Measurements from ENCODE around the gene NTM. TPM values are rescaled to one million over a fixed set of nuclear protein-coding genes. Genes with fewer than 3 reads are reported as not detected.

Gene NTM
- total RNA-seq, 1 donor from 2014 or later = 82.7 TPM

DNA sequence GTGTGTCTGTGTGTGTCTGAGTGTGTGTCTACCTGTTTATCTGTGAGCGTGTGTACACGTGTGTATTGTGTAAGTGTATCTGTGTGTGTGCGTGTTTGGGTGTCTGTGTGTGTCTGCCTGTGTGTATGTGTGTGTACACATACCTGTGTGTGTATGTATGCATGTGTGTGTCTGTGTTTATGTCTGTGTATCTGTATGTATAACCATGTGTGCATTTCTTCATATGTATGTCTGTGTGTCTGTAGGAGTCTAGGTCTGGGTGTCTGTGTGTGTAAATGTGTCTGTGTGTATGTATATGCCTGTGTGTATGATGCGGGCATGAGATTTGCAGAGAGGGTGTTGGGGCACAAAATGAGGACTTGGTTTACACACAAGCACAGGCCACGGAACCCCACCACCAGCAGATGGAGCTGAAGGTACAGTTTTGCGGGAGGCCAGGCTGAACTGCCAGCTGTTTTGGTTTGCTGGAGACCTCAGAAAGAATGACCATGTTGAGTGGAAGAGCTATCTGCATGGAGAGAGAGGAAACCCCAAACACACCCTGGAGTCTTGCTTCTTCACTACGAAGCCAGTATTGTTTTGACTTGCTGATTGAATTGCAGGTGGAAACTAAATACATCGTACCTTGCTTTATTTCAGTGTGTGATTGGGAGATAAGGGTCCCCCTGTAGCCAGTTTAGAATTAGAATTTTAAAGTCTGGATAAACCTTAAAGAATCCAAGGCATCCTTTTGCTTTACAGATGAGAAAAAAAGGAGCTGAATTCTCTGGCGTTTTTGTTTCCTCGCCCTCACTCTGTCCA lies 497.2 kb downstream of the NTM start:
- H3K9me3 Mint-ChIP-seq (ENCODE audit: unreplicated experiment) = no peaks in the 10 kb centered on the region
- peaks cover 8% of the 10 kb centered on the region for H3K4me1 Mint-ChIP-seq (ENCODE audit: unreplicated experiment)
- H3K4me3 Mint-ChIP-seq (ENCODE audit: unreplicated experiment) = no peak overlapping the region
- TF ChIP-seq, protein P1, sequence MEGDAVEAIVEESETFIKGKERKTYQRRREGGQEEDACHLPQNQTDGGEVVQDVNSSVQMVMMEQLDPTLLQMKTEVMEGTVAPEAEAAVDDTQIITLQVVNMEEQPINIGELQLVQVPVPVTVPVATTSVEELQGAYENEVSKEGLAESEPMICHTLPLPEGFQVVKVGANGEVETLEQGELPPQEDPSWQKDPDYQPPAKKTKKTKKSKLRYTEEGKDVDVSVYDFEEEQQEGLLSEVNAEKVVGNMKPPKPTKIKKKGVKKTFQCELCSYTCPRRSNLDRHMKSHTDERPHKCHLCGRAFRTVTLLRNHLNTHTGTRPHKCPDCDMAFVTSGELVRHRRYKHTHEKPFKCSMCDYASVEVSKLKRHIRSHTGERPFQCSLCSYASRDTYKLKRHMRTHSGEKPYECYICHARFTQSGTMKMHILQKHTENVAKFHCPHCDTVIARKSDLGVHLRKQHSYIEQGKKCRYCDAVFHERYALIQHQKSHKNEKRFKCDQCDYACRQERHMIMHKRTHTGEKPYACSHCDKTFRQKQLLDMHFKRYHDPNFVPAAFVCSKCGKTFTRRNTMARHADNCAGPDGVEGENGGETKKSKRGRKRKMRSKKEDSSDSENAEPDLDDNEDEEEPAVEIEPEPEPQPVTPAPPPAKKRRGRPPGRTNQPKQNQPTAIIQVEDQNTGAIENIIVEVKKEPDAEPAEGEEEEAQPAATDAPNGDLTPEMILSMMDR (IDR thresholded peaks at IDR 0.05) = peak; percentile 94
- H3K27ac Mint-ChIP-seq (ENCODE audit: unreplicated experiment) = no peak overlapping the region
- DNase-seq (ENCODE audit: extremely low spot score, unreplicated experiment) = peak; percentile 93
- no peaks in the 10 kb centered on the region for H3K27me3 Mint-ChIP-seq (ENCODE audit: unreplicated experiment)
- no peaks in the 10 kb centered on the region for H3K36me3 Mint-ChIP-seq (ENCODE audit: unreplicated experiment)

DNA sequence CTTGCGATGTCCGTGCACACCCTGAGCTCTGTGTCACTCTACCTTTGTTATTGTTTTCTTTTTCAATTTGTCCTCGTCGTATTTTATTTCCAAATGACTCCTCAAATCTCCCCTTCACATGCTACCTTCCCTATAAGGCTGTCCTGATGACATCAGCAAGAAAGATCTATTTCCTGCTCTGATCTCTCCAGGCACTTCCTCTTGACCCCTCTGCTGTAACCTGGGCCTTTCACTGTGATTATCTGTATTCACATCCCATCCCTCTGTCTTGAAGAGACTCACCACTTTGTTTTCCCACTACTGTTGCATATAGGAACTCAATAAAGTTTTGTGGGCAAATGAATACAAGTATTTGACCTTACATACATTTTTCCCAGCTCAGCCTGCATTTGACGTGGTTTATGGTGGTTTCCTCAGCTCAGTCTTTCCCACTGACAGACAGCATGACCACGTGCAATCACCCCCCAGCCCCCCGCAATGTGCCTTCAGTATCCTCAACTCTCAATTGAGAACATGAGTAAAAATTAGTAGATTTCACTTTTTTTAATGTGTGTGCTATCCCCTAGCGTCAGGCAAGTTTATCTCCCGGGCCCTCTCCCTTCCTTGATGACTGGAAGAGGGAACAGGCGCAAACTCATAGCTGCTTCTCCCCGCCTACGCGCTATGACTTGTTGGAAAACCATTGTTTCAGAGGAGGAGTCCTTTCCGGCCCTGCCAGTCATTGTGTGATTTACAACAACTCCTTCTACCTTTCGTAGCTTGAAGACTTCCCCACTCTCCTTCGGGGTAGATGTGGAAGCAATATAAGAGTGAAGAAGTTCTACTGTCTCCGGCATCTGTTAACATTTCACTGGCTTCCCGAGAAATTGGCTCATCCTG lies 498.5 kb downstream of the NTM start:
- Mint-ChIP-seq H3K4me1 (ENCODE audit: unreplicated experiment) (peaks cover 8% of the 10 kb centered on the region), H3K27ac (ENCODE audit: unreplicated experiment) (no peak overlapping the region), H3K9me3 (ENCODE audit: unreplicated experiment) (no peaks in the 10 kb centered on the region), H3K27me3 (ENCODE audit: unreplicated experiment) (no peaks in the 10 kb centered on the region), H3K4me3 (ENCODE audit: unreplicated experiment) (no peak overlapping the region), H3K36me3 (ENCODE audit: unreplicated experiment) (no peaks in the 10 kb centered on the region)
- no peak for DNase-seq (ENCODE audit: extremely low spot score, unreplicated experiment)
- TF ChIP-seq, protein P1 (IDR thresholded peaks at IDR 0.05) = no peak

DNA sequence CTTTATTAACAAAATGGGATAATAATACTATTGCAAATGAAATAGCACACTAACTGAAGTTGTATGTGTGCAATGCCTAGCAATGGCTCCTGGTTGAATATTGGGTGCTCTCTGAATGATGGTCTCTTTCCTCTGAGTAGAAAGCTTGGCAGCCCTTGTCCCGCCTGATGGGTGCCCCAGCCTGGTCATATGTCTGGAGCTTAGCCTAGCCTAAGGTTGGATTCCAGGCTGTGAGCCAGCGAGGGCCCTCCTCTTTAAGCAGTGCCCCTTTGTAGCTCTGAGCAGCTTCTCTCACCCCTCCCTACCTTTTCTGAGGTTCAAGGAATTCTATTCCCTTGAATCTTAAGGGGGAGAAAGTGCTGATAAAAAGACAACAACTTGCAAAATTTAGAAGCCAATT lies 499.9 kb downstream of the NTM start:
- no peak overlapping the region for H3K4me3 Mint-ChIP-seq (ENCODE audit: unreplicated experiment)
- H3K9me3 Mint-ChIP-seq (ENCODE audit: unreplicated experiment) = no peaks in the 10 kb centered on the region
- TF ChIP-seq, protein P1 (IDR thresholded peaks at IDR 0.05) = no peak
- no peak for DNase-seq (ENCODE audit: extremely low spot score, unreplicated experiment)
- H3K27me3 Mint-ChIP-seq (ENCODE audit: unreplicated experiment) = no peaks in the 10 kb centered on the region
- H3K36me3 Mint-ChIP-seq (ENCODE audit: unreplicated experiment) = no peaks in the 10 kb centered on the region
- peaks cover 8% of the 10 kb centered on the region for H3K4me1 Mint-ChIP-seq (ENCODE audit: unreplicated experiment)
- no peak overlapping the region for H3K27ac Mint-ChIP-seq (ENCODE audit: unreplicated experiment)

DNA sequence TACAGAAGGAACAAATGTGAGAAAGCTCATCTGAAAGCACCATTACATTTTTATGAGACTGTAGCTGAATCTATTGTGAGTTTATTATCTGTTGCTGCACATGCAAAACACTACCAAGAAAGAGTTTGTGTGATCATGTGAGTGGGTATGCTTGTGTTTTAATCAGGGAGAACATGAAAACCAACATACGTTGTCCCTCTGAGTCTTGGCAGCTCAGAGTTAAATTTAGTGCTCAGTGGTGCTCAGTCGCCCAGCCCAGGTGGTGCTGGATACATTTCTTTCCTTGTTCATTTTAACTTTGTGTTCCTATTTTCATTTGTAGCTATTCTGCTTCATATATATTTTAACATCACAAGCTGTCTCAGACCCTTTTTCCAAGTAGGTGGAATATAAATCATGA lies 500.6 kb downstream of the NTM start:
- Mint-ChIP-seq H3K4me1 (ENCODE audit: unreplicated experiment) (peaks cover 8% of the 10 kb centered on the region), H3K27ac (ENCODE audit: unreplicated experiment) (no peak overlapping the region), H3K27me3 (ENCODE audit: unreplicated experiment) (no peaks in the 10 kb centered on the region), H3K36me3 (ENCODE audit: unreplicated experiment) (no peaks in the 10 kb centered on the region), H3K4me3 (ENCODE audit: unreplicated experiment) (no peak overlapping the region), H3K9me3 (ENCODE audit: unreplicated experiment) (no peaks in the 10 kb centered on the region)
- no peak for DNase-seq (ENCODE audit: extremely low spot score, unreplicated experiment)
- TF ChIP-seq, protein P1 (IDR thresholded peaks at IDR 0.05) = no peak

DNA sequence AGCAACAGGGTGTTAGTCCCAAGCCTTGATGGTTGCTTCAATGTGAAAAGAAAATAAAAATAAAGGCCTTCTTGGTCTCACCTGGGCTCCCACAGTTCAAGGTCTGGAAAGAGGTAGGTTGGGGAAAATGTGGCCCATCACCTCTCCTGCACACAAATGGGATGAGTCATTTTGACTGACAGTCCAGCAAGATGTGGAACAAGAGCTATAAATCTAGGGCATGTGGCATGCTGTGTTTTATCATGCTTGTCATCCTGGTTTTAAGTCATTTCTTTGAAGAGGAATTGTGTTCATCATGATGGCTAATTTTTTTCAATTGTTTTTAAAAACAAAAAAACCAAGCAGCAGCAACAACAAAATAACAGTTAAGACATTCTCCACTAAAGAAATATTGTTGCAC lies 503.7 kb downstream of the NTM start:
- Mint-ChIP-seq H3K27me3 (ENCODE audit: unreplicated experiment) (no peaks in the 10 kb centered on the region), H3K4me3 (ENCODE audit: unreplicated experiment) (no peak overlapping the region), H3K4me1 (ENCODE audit: unreplicated experiment) (no peaks in the 10 kb centered on the region), H3K9me3 (ENCODE audit: unreplicated experiment) (no peaks in the 10 kb centered on the region), H3K27ac (ENCODE audit: unreplicated experiment) (no peak overlapping the region), H3K36me3 (ENCODE audit: unreplicated experiment) (no peaks in the 10 kb centered on the region)
- TF ChIP-seq, protein P1 (IDR thresholded peaks at IDR 0.05) = no peak
- DNase-seq (ENCODE audit: extremely low spot score, unreplicated experiment) = no peak

Data from osteocyte (in vitro differentiated cells).